ENCODE results near the gene SCAI.

DNA sequence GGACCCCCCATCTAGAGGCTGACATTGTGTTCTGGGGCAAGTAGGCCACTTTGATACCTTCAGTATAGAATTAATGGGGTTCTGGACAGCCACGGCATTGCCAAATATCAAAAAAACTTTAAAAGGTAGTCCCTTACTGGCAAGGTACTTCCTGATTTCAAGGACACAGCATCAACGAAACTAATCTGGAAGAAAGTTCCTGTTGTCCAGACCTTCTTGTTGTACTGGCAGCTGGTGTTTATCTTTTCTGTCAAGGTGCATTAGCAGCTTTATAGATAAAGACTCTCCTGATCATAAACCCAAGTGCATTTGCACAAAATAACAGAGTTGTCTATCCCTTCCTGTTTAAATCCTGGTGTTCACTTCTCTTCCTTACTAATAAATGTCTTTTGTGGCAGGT is 178.7 kb downstream of the SCAI start:
- TF ChIP-seq, protein P1, sequence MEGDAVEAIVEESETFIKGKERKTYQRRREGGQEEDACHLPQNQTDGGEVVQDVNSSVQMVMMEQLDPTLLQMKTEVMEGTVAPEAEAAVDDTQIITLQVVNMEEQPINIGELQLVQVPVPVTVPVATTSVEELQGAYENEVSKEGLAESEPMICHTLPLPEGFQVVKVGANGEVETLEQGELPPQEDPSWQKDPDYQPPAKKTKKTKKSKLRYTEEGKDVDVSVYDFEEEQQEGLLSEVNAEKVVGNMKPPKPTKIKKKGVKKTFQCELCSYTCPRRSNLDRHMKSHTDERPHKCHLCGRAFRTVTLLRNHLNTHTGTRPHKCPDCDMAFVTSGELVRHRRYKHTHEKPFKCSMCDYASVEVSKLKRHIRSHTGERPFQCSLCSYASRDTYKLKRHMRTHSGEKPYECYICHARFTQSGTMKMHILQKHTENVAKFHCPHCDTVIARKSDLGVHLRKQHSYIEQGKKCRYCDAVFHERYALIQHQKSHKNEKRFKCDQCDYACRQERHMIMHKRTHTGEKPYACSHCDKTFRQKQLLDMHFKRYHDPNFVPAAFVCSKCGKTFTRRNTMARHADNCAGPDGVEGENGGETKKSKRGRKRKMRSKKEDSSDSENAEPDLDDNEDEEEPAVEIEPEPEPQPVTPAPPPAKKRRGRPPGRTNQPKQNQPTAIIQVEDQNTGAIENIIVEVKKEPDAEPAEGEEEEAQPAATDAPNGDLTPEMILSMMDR (conservative IDR thresholded peaks at IDR 0.05; ENCODE audit: low read length) = no peak
- TF ChIP-seq EZH2phosphoT487 (IDR thresholded peaks at IDR 0.05; ENCODE audit: borderline replicate concordance) = no peak

Data from Loucy (cell line).